ENCODE measurements around the gene TAF15.

Gene TAF15

GRCh38 chr17:35875800-35876139 lies 66.5 kb downstream of the TAF15 start:
- H3K4me1 ChIP-seq (ENCODE audit: insufficient read depth, low read length, severe bottlenecking), result peaks cover 28% of the 10 kb centered on the region
- H3K79me2 ChIP-seq (ENCODE audit: insufficient read depth, low read length), result no peaks in the 10 kb centered on the region
- H3K4me3 ChIP-seq (ENCODE audit: low read depth, low read length, poor library complexity, severe bottlenecking), result no peak overlapping the region
- H3K27me3 ChIP-seq (ENCODE audit: insufficient read depth, low read length), result no peaks in the 10 kb centered on the region
- no peak overlapping the region for H3K27ac ChIP-seq (ENCODE audit: low read depth, low read length, poor library complexity, severe bottlenecking)
- no peaks in the 10 kb centered on the region for H3K36me3 ChIP-seq (ENCODE audit: insufficient read depth, low read length)
- no peak overlapping the region for H2AFZ ChIP-seq (ENCODE audit: low read length)
- H3K4me2 ChIP-seq (ENCODE audit: low read length), result peak overlapping the region; percentile 24; the same call in 1 of the 2 replicates
- no peaks in the 10 kb centered on the region for H3F3A ChIP-seq (ENCODE audit: insufficient read depth, low read length)
- TF ChIP-seq CTCF (IDR thresholded peaks at IDR 0.05; ENCODE audit: low read length) (no peak), EZH2 (IDR thresholded peaks at IDR 0.05; ENCODE audit: borderline replicate concordance, low read length) (no peak)
- no peaks in the 10 kb centered on the region for H3K9me3 ChIP-seq (ENCODE audit: low read length)
- H4K20me1 ChIP-seq (ENCODE audit: insufficient read depth, low read length), result no peaks in the 10 kb centered on the region
- H3K9me2 ChIP-seq (ENCODE audit: low read depth, low read length), result no peaks in the 10 kb centered on the region
- H3K9ac ChIP-seq (ENCODE audit: low read length), result no peak overlapping the region

- Histone ChIP-seq H3K4me2 (ENCODE audit: low read length) (no peak overlapping the region), H3K4me3 (ENCODE audit: low read depth, low read length, poor library complexity, severe bottlenecking) (no peak overlapping the region), H3K27ac (ENCODE audit: low read depth, low read length, poor library complexity, severe bottlenecking) (no peak overlapping the region), H2AFZ (ENCODE audit: low read length) (no peak overlapping the region), H3F3A (ENCODE audit: insufficient read depth, low read length) (no peaks in the 10 kb centered on the region), H3K9me3 (ENCODE audit: low read length) (no peaks in the 10 kb centered on the region), H4K20me1 (ENCODE audit: insufficient read depth, low read length) (no peaks in the 10 kb centered on the region), H3K27me3 (ENCODE audit: insufficient read depth, low read length) (no peaks in the 10 kb centered on the region), H3K4me1 (ENCODE audit: insufficient read depth, low read length, severe bottlenecking) (peaks cover 23% of the 10 kb centered on the region), H3K36me3 (ENCODE audit: insufficient read depth, low read length) (no peaks in the 10 kb centered on the region), H3K9ac (ENCODE audit: low read length) (no peak overlapping the region), H3K79me2 (ENCODE audit: insufficient read depth, low read length) (no peaks in the 10 kb centered on the region), H3K9me2 (ENCODE audit: low read depth, low read length) (no peaks in the 10 kb centered on the region)
- TF ChIP-seq CTCF (IDR thresholded peaks at IDR 0.05; ENCODE audit: low read length), result no peak
- TF ChIP-seq EZH2 (IDR thresholded peaks at IDR 0.05; ENCODE audit: borderline replicate concordance, low read length), result no peak
These were observed 67.2 kb downstream of the TAF15 start for GRCh38 chr17:35876534-35876933.

GRCh38 chr17:35877345-35878029 lies 68.2 kb downstream of the TAF15 start:
- no peak overlapping the region for H3K4me2 ChIP-seq (ENCODE audit: low read length)
- H3K9ac ChIP-seq (ENCODE audit: low read length), result no peak overlapping the region
- H3K9me2 ChIP-seq (ENCODE audit: low read depth, low read length), result no peaks in the 10 kb centered on the region
- H3K27me3 ChIP-seq (ENCODE audit: insufficient read depth, low read length), result no peaks in the 10 kb centered on the region
- H3K27ac ChIP-seq (ENCODE audit: low read depth, low read length, poor library complexity, severe bottlenecking), result no peak overlapping the region
- H4K20me1 ChIP-seq (ENCODE audit: insufficient read depth, low read length), result no peaks in the 10 kb centered on the region
- TF ChIP-seq CTCF (IDR thresholded peaks at IDR 0.05; ENCODE audit: low read length) (no peak), EZH2 (IDR thresholded peaks at IDR 0.05; ENCODE audit: borderline replicate concordance, low read length) (no peak)
- H3K4me3 ChIP-seq (ENCODE audit: low read depth, low read length, poor library complexity, severe bottlenecking), result no peak overlapping the region
- H3K9me3 ChIP-seq (ENCODE audit: low read length), result no peaks in the 10 kb centered on the region
- H3F3A ChIP-seq (ENCODE audit: insufficient read depth, low read length), result no peaks in the 10 kb centered on the region
- H3K4me1 ChIP-seq (ENCODE audit: insufficient read depth, low read length, severe bottlenecking), result peaks cover 22% of the 10 kb centered on the region
- H3K36me3 ChIP-seq (ENCODE audit: insufficient read depth, low read length), result no peaks in the 10 kb centered on the region
- H2AFZ ChIP-seq (ENCODE audit: low read length), result no peak overlapping the region
- H3K79me2 ChIP-seq (ENCODE audit: insufficient read depth, low read length), result no peaks in the 10 kb centered on the region

Data from OCI-LY1 (cell line).